ENCODE results near the gene NDUFB7.

NDUFB7 gene

DNA sequence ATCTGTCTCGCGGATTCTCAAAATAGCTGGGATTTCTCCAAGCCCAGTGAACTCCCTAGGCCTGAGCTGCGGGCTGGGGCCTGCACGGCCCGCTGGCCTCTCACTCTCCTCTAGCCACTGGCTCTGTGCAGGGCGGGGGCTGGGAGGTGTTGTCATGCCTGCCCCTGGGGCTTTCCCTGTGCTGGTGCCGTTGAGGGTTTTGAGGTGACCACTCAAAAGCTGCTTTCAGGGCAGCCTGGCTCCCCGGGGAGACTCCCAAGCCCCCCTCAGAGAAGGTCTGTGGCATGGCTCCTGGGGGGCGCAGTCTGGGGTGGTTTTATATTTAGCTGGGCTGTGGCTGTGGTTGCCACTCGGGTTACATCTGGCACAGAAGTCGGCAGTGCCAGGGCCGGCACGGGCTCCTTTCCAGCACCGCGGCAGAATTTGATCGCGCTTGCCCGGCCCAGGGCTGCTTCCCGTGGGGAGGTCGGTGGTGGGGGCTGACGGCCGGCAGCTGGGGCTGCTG lies 10.0 kb downstream of the NDUFB7 start:
- TF ChIP-seq, protein P1, sequence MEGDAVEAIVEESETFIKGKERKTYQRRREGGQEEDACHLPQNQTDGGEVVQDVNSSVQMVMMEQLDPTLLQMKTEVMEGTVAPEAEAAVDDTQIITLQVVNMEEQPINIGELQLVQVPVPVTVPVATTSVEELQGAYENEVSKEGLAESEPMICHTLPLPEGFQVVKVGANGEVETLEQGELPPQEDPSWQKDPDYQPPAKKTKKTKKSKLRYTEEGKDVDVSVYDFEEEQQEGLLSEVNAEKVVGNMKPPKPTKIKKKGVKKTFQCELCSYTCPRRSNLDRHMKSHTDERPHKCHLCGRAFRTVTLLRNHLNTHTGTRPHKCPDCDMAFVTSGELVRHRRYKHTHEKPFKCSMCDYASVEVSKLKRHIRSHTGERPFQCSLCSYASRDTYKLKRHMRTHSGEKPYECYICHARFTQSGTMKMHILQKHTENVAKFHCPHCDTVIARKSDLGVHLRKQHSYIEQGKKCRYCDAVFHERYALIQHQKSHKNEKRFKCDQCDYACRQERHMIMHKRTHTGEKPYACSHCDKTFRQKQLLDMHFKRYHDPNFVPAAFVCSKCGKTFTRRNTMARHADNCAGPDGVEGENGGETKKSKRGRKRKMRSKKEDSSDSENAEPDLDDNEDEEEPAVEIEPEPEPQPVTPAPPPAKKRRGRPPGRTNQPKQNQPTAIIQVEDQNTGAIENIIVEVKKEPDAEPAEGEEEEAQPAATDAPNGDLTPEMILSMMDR (conservative IDR thresholded peaks at IDR 0.05) = no peak
- no peak overlapping the region; the same call in 1 of the 2 replicates for H3K27ac ChIP-seq

DNA sequence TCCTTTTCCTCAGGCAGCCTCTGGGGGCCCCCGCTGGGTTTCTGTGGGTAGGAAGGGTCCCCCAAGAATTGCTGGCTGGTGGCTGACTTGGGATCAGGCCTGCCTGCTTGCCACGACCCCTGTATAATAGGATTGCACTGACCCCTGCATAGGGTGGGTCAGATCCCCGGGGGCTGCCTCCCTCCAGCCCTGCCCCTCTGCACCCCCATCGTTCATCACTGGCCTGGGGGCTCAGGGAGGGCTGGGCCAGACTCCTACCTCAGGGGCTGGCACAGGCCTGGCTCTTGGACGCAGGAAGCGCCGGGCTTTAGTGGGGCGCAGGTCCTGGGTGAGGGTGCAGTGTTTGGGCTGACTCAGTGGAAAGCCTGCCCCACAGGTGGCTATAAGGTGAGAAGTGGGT lies 10.6 kb downstream of the NDUFB7 start:
- TF ChIP-seq, protein P1 (conservative IDR thresholded peaks at IDR 0.05) = no peak
- H3K27ac ChIP-seq = no peak overlapping the region; the same call in 1 of the 2 replicates

DNA sequence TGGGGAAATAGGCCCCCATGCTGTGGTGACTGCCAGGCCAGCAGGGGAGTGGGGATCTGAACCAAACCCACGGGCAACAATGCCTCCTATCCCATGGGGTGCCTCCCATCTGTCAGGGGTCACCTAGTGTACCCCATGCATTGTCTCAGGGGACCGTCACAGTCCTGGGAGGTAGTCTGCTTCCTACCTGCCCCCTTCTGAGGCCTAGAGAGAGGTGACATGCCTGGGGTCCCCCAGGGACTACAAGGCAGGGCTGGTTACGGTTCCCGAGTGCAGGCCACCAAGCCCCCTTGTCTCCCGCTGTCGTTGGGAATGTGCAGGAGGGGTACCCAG lies 11.1 kb downstream of the NDUFB7 start:
- H3K27ac ChIP-seq = no peak overlapping the region
- TF ChIP-seq, protein P1 (conservative IDR thresholded peaks at IDR 0.05) = no peak

DNA sequence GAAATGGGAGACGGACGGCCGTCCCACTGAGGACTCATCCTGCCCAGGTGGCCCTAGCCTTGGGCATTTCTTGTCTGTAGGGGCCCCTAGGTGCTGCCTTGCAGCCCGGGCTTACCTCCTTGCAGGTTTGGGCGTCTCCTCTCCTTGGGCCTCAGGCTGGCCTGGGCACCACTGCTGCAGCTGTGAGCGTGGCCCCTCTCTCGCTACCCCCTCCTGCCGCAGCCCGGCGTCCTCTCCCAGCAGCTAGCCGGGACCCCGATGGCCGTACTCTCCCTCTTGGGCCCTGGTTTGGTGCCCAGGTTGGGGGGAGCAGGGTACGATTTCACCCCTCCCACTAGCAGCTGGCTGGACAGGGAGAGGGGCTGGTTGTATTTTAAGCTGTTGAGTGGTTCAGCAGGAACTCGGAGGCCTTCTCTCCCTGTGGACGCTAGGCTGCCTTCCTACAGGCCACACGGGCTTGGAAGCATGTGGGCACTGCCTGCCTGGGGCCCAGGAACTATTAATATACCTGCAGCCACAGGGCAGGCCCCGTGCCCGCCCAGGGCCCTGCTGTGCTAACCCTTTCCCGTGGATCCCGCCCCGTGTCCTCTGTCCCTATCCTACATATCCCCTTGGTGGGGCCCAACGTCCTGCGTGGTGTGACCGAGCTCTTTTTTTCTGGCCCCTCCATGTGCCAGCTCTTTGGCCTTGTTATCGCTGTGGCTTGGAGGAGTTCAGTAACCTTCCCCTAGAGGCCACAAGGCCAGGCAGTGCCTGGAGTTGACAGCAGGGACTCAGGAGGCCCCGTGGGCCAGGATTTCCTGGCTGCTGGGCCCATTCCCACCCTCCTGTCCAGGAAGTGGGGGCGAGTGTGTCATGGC lies 11.7 kb downstream of the NDUFB7 start:
- H3K27ac ChIP-seq = no peak overlapping the region
- TF ChIP-seq, protein P1 (conservative IDR thresholded peaks at IDR 0.05) = no peak

DNA sequence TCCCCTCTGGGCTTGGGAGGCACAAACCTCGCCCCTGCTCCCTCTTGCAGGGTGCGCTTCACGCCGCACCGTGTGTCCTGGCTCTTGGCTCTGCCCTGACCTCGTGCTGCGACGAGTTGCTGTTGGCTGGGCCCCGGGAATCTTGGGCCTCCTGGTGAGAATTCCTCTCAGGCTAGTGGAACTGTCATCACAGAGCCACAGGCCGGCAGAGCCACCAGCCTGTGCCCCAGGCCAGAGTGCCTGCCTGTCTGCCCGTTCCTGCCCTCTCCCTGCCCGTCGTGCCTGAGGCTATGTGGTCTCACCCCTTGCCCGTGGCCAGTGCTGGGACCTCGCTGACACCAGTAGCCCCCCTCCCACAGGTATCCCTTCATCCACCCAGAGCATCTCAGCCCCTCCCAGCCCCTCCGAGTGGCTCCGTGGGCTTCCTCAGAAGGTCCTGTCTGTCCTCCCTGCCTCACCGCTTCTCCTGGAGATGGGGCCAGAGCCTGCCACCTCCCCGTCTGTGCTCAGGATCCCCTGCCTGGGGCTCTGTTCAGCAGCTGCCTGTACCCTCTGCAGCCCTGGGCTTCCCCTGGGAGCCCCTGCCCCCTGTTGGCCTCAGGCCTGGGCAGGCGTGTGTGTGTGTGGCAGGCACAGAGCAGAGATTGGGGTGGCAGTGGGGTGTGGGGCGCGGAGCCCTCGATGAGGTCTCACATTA lies 13.3 kb downstream of the NDUFB7 start:
- no peak overlapping the region for H3K27ac ChIP-seq
- TF ChIP-seq, protein P1 (conservative IDR thresholded peaks at IDR 0.05) = no peak

DNA sequence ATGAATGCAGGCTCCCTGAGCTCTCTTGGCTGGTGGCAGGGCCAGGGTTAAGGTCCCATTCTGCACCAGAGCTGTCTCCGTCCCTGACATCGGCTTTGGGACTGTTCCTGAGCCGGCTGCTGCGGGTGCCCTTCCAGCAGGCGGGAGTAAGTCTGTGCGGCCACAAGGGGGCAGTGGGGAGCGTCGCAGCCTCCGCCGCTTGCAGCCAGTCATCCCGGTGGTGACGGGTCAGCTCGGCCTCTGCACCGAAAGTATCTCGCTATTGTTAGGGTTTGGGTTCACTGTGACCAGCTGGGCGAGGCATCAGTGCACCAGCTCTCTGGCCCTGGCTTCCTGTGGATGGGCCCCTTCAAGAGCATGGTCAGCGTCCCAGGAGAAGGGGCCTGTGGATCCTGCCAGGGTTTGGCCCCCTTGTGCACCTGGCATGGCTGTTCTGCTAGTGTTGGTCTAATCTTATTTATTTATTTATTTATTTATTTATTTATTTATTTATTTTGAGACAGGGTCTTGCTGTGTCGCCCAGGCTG lies 15.1 kb downstream of the NDUFB7 start:
- TF ChIP-seq, protein P1 (conservative IDR thresholded peaks at IDR 0.05) = peak; percentile 96
- H3K27ac ChIP-seq = no peak overlapping the region; the same call in 1 of the 2 replicates

All from VCaP (cell line).